Fibroblast of the aortic adventitia (primary cell): Measurements from ENCODE around the gene SLC5A6. TPM values are rescaled to one million over a fixed set of nuclear protein-coding genes. Genes with fewer than 3 reads are reported as not detected.

Source experiments
- DNase-seq: peaks from one replicate; pipeline ENCODE4 v3.0.0-alpha.2; 2010; ENCODE audit warnings: low read depth
- H3K4me3 ChIP-seq: 2 replicates; pipeline ENCODE4 v1.5.1; 2011; ENCODE audit warnings: low read depth, mild to moderate bottlenecking, control low read depth, low read length, moderate library complexity
- total RNA-seq: library from RNA; depleted of rRNA; stranded (reverse); fragments of >200 nt; gene quantifications from 2 replicates; pipeline ENCODE4 v1.2.3, GENCODE V29; 2012; ENCODE audit warnings: low replicate concordance
- TF ChIP-seq, protein P1 (sequence below): IDR thresholded peaks from 2 replicates; pipeline ENCODE4 v1.5.1; 2011; ENCODE audit warnings: mild to moderate bottlenecking, low read length, control low read depth, inconsistent platforms; ENCODE audit not compliant: insufficient read depth

SLC5A6 gene
- total RNA-seq, result 12.9 and 20.0 TPM in 2 replicates

DNA sequence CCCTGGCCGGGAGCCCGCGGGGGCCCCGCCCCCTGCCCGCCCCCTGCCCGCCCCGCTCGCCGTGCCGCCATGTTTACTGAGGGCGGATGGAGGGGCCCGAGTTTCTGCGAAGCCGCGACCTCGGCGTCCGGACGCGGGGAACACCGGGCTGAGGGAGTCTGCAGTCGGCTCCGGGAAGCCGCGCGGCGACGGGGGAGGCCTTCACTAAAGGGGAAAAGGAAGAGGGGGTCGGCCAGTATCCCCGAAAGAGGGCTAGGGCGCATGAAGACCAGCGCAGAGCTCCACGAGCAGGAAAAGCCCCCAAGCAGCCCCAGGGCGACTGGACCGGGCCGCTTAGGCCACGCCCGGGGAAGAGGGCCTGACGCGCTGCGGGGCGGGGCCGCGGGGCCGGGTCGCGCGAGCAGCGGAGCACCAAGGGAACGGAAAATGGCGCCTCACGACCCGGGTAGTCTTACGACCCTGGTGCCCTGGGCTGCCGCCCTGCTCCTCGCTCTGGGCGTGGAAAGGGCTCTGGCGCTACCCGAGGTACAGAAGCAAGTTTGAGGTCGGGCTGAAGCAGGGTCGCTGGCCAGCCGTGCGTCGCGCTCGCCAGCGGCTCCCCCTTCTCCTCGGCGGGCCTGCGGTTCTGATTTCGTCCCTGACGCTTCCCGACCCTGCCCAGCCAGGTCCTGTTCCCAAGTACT lies at the start of gene SLC5A6, which contains the start of gene ATRAID:
Gene SLC5A6 (minus strand): TSS at position 326 of the 683 bp plus-strand sequence. CDS start 4,618 bp downstream, outside the sequence.
Gene ATRAID (plus strand): TSS at position 99 of the 683 bp plus-strand sequence. CDS start 328 bp downstream, at position 427.
- DNase-seq, result peak; percentile 83
- TF ChIP-seq, protein P1, sequence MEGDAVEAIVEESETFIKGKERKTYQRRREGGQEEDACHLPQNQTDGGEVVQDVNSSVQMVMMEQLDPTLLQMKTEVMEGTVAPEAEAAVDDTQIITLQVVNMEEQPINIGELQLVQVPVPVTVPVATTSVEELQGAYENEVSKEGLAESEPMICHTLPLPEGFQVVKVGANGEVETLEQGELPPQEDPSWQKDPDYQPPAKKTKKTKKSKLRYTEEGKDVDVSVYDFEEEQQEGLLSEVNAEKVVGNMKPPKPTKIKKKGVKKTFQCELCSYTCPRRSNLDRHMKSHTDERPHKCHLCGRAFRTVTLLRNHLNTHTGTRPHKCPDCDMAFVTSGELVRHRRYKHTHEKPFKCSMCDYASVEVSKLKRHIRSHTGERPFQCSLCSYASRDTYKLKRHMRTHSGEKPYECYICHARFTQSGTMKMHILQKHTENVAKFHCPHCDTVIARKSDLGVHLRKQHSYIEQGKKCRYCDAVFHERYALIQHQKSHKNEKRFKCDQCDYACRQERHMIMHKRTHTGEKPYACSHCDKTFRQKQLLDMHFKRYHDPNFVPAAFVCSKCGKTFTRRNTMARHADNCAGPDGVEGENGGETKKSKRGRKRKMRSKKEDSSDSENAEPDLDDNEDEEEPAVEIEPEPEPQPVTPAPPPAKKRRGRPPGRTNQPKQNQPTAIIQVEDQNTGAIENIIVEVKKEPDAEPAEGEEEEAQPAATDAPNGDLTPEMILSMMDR, result no peak

DNA sequence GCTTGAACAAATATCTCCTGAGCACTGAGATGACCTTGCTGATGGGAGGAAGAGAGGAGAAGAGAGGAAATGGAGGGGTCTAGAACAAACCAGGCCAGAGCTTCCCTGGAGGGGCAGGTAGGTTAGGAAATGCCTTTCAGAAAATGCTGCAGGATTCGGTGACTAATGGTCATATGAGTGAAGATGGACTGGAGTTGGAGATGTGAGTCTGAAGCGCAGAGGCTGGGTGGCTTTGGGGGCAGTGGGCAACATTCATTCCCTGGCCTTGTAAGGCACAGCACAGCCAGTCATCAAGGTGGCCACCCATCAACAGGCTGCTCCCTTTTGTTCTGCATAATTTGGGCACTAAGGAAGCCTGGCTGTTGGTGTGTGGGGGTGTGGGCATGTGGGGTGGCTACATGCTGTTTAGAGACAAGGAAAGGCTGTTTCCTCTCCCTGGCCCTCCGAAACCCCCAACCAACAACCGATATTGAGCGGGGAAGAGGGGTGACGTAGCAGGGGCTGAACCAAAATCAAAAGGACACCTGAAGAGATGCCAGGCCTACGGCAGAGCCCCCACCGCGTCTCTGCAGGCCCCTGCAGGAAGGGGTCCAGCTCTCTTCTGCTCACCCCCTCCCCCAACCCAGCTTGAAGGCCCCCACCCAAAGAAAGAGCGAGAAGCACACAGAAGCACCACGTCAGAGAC lies 49.3 kb upstream of the SLC5A6 start:
- H3K4me3 ChIP-seq, result no peak overlapping the region
- TF ChIP-seq, protein P1, result no peak
- DNase-seq, result no peak

More for the DNA sequence above, at the start of gene SLC5A6, which contains the start of gene ATRAID:
- H3K4me3 ChIP-seq, result peak within 1 kb of the TSS; percentile 88

DNA sequence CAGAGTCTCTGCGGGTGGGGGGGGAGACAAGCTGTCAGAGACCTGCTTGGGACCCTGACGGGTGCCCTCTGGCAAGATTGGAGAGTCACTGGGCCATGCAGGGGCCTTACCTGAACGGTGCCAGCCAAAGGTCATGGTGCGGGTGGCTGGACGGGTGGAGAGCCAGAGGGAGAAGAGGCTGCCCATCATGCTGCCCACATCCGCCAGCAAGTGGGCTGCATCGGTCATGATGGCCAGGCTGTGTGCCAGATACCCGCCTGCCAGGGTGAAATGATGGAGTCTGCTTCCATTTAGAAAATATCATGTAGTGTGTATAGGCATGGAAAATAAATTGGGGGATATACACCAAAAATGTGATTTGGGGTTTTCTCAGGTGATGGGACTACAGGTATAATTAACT lies 46.0 kb upstream of the SLC5A6 start:
- TF ChIP-seq, protein P1, result no peak
- no peak for DNase-seq

DNA sequence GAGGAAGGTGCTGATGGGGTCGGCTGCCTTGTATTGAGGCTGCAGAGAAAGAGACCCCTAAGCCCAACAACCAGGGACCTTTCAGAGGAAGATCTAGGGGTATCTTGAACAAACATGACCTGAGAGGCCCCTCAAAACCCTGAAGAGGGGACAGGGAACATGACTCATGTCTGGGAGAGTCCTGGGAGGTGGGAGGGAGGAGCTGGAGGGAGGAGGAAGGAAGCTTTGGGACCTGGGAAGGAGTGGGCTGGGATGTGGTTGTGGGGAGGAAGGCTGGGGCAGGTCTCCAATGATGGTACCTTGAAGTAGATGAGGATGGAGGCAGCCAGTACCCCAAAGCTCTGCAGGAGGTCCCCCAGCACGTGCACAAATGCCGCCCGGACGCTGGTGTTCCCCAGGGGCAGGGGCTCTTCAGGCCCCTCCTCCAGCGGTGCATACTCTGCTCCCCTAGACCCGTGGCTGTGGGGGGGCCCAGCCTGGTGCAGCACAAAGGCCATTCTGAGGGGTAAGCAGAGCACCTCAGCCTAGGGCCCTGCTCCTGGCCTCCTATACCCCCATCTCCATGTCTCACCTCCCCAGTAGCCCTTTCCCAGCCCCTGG lies 44.9 kb upstream of the SLC5A6 start:
- H3K4me3 ChIP-seq, result no peak overlapping the region
- TF ChIP-seq, protein P1, result no peak
- no peak for DNase-seq

More for the DNA sequence above, 46.0 kb upstream of the SLC5A6 start:
- H3K4me3 ChIP-seq, result no peak overlapping the region

DNA sequence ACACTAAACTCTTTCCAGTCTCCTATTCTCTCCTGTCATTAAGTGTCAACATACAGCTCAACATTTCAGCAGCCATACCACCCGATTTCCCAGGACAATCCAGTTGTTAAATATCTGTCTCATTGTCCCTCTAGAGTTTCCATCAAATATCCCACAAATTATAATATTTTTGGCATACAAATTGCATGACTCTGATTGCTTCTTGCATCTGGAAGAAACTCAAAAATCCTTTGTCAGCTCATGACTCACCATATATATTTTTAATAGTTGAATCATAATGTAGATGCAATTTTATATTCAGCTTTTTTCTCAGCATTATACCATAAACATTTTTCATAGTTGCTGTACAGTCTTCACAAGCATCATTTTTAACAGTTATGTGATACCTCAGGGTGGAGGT lies 43.6 kb upstream of the SLC5A6 start:
- no peak overlapping the region for H3K4me3 ChIP-seq
- DNase-seq, result peak; percentile 72
- TF ChIP-seq, protein P1, result no peak

DNA sequence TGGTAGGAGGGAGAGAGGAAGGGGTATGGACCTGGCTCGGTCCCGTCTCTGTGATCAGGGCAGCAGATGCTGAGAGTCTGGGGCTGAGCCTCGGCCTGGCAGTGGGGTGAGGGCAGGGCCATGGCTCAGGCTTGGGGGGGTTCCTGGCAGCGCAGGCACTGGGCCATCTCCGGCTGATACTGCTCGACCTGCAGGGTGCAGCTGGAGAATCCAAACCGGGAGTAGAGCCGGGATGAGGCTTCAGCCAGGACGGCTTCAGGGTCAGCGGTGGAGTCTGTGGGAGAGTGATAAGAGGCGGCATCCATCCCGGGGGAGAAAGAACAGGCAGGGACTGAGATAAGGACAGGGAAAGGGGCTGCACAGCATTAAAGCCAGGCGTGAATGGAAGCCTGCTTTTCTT lies 43.1 kb upstream of the SLC5A6 start:
- H3K4me3 ChIP-seq, result no peak overlapping the region
- no peak for DNase-seq
- TF ChIP-seq, protein P1, result no peak
